ENCODE results near the gene BEGAIN.

Gene BEGAIN, protein sequence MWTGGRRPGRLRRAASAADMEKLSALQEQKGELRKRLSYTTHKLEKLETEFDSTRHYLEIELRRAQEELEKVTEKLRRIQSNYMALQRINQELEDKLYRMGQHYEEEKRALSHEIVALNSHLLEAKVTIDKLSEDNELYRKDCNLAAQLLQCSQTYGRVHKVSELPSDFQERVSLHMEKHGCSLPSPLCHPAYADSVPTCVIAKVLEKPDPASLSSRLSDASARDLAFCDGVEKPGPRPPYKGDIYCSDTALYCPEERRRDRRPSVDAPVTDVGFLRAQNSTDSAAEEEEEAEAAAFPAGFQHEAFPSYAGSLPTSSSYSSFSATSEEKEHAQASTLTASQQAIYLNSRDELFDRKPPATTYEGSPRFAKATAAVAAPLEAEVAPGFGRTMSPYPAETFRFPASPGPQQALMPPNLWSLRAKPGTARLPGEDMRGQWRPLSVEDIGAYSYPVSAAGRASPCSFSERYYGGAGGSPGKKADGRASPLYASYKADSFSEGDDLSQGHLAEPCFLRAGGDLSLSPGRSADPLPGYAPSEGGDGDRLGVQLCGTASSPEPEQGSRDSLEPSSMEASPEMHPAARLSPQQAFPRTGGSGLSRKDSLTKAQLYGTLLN

DNA sequence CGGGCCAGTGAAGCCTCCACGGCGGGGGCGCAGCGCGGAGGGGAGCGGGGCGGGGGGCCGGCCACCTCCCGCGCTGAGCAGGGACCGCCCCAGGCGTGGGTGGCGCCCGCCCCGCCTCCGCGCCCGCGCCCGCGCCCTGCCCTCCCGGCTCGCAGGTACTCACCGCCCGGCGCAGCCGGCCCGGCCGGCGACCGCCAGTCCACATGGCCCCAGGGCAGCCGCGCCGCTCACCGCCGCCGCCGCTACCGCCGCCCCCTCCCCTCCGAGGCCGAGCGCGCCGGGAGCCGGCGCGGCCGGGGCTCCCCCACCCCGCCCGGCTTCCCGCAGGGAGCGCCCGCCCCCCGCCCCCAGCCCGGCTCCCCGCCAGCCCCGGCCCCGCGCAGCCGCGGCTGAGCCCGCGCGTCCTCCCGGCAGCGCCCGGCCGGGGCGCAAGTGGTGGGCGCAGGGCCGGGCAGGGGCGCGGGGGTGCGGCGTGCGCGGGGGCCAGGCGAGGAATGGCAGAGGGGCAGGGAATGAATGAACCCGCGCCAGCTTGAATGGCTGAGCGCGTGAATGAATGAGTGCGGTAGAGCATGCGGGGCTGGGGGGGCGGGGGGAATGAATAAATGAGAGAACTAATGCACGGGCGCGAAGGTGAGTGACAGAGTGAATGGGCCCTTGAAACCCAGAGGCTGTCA, at the start of gene BEGAIN:
Gene BEGAIN (minus strand): TSS at position 332 of the 677 bp plus-strand sequence. CDS start 127 bp downstream, at position 205.
- Histone ChIP-seq H3K36me3 (ENCODE audit: insufficient read depth, low read length) (no peaks in the 10 kb centered on the region), H2AFZ (ENCODE audit: low read length) (no peak within 1 kb of the TSS), H3K9me2 (ENCODE audit: low read depth, low read length) (no peaks in the 10 kb centered on the region)

DNA sequence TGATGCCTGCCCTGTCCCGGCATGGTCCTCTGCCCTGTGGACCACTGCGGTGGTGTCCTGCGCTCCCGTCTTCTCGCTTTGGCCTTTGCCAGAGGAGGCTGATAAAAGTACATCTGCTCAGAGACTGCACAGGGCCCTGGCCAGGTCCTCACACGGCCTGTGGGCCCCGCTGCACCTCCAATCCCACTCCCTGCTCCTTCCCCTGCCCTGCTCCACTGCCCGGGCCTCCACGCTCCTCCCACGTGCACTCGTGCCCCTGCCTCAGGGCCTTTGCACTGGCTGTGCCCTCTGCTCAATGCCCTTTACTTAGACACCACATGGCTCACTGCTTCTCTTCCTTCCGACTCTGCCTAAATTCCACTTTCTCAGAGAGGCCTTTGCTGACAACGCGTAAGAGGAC, 49.3 kb upstream of the BEGAIN start:
- Histone ChIP-seq H3K27ac (ENCODE audit: low read depth, low read length, poor library complexity, severe bottlenecking) (no peak overlapping the region), H2AFZ (ENCODE audit: low read length) (no peak overlapping the region), H3K27me3 (ENCODE audit: insufficient read depth, low read length) (peaks cover 10% of the 10 kb centered on the region; the same call in 1 of the 2 replicates), H3K4me2 (ENCODE audit: low read length) (no peak overlapping the region), H4K20me1 (ENCODE audit: insufficient read depth, low read length) (no peaks in the 10 kb centered on the region), H3K36me3 (ENCODE audit: insufficient read depth, low read length) (no peaks in the 10 kb centered on the region), H3K9me2 (ENCODE audit: low read depth, low read length) (no peaks in the 10 kb centered on the region), H3K79me2 (ENCODE audit: insufficient read depth, low read length) (no peaks in the 10 kb centered on the region), H3K4me1 (ENCODE audit: insufficient read depth, low read length, severe bottlenecking) (no peaks in the 10 kb centered on the region), H3K9me3 (ENCODE audit: low read length) (no peaks in the 10 kb centered on the region), H3K4me3 (ENCODE audit: low read depth, low read length, poor library complexity, severe bottlenecking) (no peak overlapping the region), H3F3A (ENCODE audit: insufficient read depth, low read length) (no peaks in the 10 kb centered on the region), H3K9ac (ENCODE audit: low read length) (no peak overlapping the region)
- TF ChIP-seq EZH2 (IDR thresholded peaks at IDR 0.05; ENCODE audit: borderline replicate concordance, low read length) = no peak
- TF ChIP-seq, protein P1, sequence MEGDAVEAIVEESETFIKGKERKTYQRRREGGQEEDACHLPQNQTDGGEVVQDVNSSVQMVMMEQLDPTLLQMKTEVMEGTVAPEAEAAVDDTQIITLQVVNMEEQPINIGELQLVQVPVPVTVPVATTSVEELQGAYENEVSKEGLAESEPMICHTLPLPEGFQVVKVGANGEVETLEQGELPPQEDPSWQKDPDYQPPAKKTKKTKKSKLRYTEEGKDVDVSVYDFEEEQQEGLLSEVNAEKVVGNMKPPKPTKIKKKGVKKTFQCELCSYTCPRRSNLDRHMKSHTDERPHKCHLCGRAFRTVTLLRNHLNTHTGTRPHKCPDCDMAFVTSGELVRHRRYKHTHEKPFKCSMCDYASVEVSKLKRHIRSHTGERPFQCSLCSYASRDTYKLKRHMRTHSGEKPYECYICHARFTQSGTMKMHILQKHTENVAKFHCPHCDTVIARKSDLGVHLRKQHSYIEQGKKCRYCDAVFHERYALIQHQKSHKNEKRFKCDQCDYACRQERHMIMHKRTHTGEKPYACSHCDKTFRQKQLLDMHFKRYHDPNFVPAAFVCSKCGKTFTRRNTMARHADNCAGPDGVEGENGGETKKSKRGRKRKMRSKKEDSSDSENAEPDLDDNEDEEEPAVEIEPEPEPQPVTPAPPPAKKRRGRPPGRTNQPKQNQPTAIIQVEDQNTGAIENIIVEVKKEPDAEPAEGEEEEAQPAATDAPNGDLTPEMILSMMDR (IDR thresholded peaks at IDR 0.05; ENCODE audit: low read length) = no peak

More for the DNA sequence above, at the start of gene BEGAIN:
- Histone ChIP-seq H3K79me2 (ENCODE audit: insufficient read depth, low read length) (no peaks in the 10 kb centered on the region), H3K9me3 (ENCODE audit: low read length) (no peaks in the 10 kb centered on the region), H3K9ac (ENCODE audit: low read length) (no peak within 1 kb of the TSS), H3K27me3 (ENCODE audit: insufficient read depth, low read length) (no peaks in the 10 kb centered on the region), H3K4me1 (ENCODE audit: insufficient read depth, low read length, severe bottlenecking) (no peaks in the 10 kb centered on the region), H3F3A (ENCODE audit: insufficient read depth, low read length) (no peaks in the 10 kb centered on the region), H4K20me1 (ENCODE audit: insufficient read depth, low read length) (no peaks in the 10 kb centered on the region), H3K4me2 (ENCODE audit: low read length) (no peak within 1 kb of the TSS), H3K4me3 (ENCODE audit: low read depth, low read length, poor library complexity, severe bottlenecking) (no peak within 1 kb of the TSS), H3K27ac (ENCODE audit: low read depth, low read length, poor library complexity, severe bottlenecking) (no peak within 1 kb of the TSS)
- TF ChIP-seq, protein P1 (IDR thresholded peaks at IDR 0.05; ENCODE audit: low read length) = no peak

DNA sequence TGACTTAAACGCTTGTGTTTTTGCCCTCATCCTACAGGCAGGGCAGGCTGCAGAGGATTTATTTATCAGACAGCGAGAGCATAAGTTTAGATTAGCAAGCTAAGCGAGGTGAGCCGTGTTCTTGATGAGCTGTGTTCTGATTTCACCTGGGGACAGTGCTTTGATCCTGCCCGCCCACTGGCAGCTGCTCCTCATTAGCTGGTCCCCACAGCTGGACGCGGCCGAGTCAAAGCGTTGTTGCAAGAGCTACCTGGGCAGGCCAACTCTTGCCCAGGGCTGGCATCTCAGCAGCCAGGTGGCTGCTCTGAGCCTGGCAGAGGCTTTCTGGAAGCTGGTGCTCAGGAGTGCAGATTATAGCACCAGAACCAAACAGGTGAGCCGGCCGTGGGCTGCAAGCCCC, 46.8 kb upstream of the BEGAIN start:
- H3K36me3 ChIP-seq (ENCODE audit: insufficient read depth, low read length) = no peaks in the 10 kb centered on the region
- H3K4me2 ChIP-seq (ENCODE audit: low read length) = no peak overlapping the region
- no peaks in the 10 kb centered on the region for H3K4me1 ChIP-seq (ENCODE audit: insufficient read depth, low read length, severe bottlenecking)
- H3K27ac ChIP-seq (ENCODE audit: low read depth, low read length, poor library complexity, severe bottlenecking) = no peak overlapping the region
- no peaks in the 10 kb centered on the region for H3K79me2 ChIP-seq (ENCODE audit: insufficient read depth, low read length)
- H3K9me3 ChIP-seq (ENCODE audit: low read length) = no peaks in the 10 kb centered on the region
- 0 out of 2 replicates have a peak, but pooled peaks cover 4% of the 10 kb centered on the region for H3K27me3 ChIP-seq (ENCODE audit: insufficient read depth, low read length)
- TF ChIP-seq, protein P1 (IDR thresholded peaks at IDR 0.05; ENCODE audit: low read length) = no peak
- no peak for TF ChIP-seq EZH2 (IDR thresholded peaks at IDR 0.05; ENCODE audit: borderline replicate concordance, low read length)
- no peaks in the 10 kb centered on the region for H3F3A ChIP-seq (ENCODE audit: insufficient read depth, low read length)
- H3K4me3 ChIP-seq (ENCODE audit: low read depth, low read length, poor library complexity, severe bottlenecking) = no peak overlapping the region
- no peak overlapping the region for H3K9ac ChIP-seq (ENCODE audit: low read length)
- no peaks in the 10 kb centered on the region for H3K9me2 ChIP-seq (ENCODE audit: low read depth, low read length)
- H2AFZ ChIP-seq (ENCODE audit: low read length) = no peak overlapping the region
- H4K20me1 ChIP-seq (ENCODE audit: insufficient read depth, low read length) = no peaks in the 10 kb centered on the region

All from OCI-LY1 (cell line).